Skeletal muscle tissue (tissue), 1 donor: ENCODE measurements around the gene FBLIM1. TPM values are rescaled to one million over a fixed set of nuclear protein-coding genes. Genes with fewer than 3 reads are reported as not detected.

Source experiments
- total RNA-seq: library from RNA; depleted of rRNA; stranded (reverse); fragments of >200 nt; gene quantifications from one replicate; pipeline ENCODE4 v1.2.3, GENCODE V29; 2014

The FBLIM1 gene
- total RNA-seq, 1 donor from 2014 or later: 7.3 TPM

Other genes with a start within 250 kb of the FBLIM1 start
- 9.9 TPM for gene CASP9, start 234.6 kb upstream of the FBLIM1 start, total RNA-seq
- gene DNAJC16, start 231.9 kb upstream of the FBLIM1 start, total RNA-seq: 16.7 TPM
- gene AGMAT, start 173.7 kb upstream of the FBLIM1 start, total RNA-seq: 4.2 TPM
- gene DDI2, start 141.3 kb upstream of the FBLIM1 start, total RNA-seq: 30.8 TPM
- gene PLEKHM2, start 74.5 kb upstream of the FBLIM1 start, total RNA-seq: 36.0 TPM
- 1.6 TPM for gene SLC25A34, start 22.5 kb upstream of the FBLIM1 start, total RNA-seq
- gene TMEM82, start 16.3 kb upstream of the FBLIM1 start, total RNA-seq: not detected
- gene UQCRHL, start 48.9 kb downstream of the FBLIM1 start, total RNA-seq: 4.7 TPM
- 21.4 TPM for gene SPEN, start 88.9 kb downstream of the FBLIM1 start, total RNA-seq
- 23.5 TPM for gene ZBTB17, start 217.3 kb downstream of the FBLIM1 start, total RNA-seq
- not detected for gene SRARP, start 245.4 kb downstream of the FBLIM1 start, total RNA-seq